A673 (cell line): ENCODE results near the gene NOD2. TPM values are rescaled to one million over a fixed set of nuclear protein-coding genes. Genes with fewer than 3 reads are reported as not detected.

Experiments
- BruUV-seq: library from RNA; stranded (reverse); fragments of 400-500 nt; replicated peaks from 2 replicates; lab custom pipeline; 2021; lab: Mats Ljungman, UMichigan
- CTCF ChIA-PET: fragments of 300-600 bp; sonication (Branson Sonifier 250); formaldehyde crosslinking; loops from one replicate; lab custom pipeline; 2022; ENCODE audit warnings: antibody characterized with exemption; lab: Charles Lee
- POLR2A ChIA-PET: fragments of 300-600 bp; sonication (Branson Sonifier 250); formaldehyde crosslinking; loops from one replicate; lab custom pipeline; 2022; ENCODE audit warnings: antibody characterized with exemption; ENCODE audit not compliant: low non-redundant PET; lab: Charles Lee
- DNase-seq: peaks from one replicate; pipeline ENCODE4 v3.0.0-alpha.2; 2015; ENCODE audit warnings: low spot score
- H3K27ac ChIP-seq: fragments of 200-600 bp; sonication (generic); 2 replicates; pipeline ENCODE4 v1.5.1; 2016; ENCODE audit warnings: mixed run types, low read depth, mild to moderate bottlenecking, mixed read lengths, antibody characterized with exemption, low read length; ENCODE audit not compliant: poor library complexity, severe bottlenecking
- H3K27me3 ChIP-seq: fragments of 200-600 bp; sonication (generic); replicated peaks from 2 replicates; pipeline ENCODE4 v1.6.1; 2017; ENCODE audit warnings: mixed run types, low read depth, mild to moderate bottlenecking, mixed read lengths, antibody characterized with exemption, low read length; ENCODE audit not compliant: insufficient read depth, poor library complexity
- H3K36me3 ChIP-seq: fragments of 200-600 bp; sonication (generic); 2 replicates; pipeline ENCODE4 v1.6.1; 2016; ENCODE audit warnings: mixed run types, mild to moderate bottlenecking, mixed read lengths, antibody characterized with exemption, low read length; ENCODE audit not compliant: insufficient read depth, poor library complexity, severe bottlenecking
- H3K4me1 ChIP-seq: fragments of 200-600 bp; sonication (generic); 2 replicates; pipeline ENCODE4 v1.6.1; 2017; ENCODE audit warnings: mixed run types, mild to moderate bottlenecking, mixed read lengths, antibody characterized with exemption, low read length; ENCODE audit not compliant: insufficient read depth, poor library complexity, severe bottlenecking
- H3K4me3 ChIP-seq: fragments of 200-600 bp; sonication (generic); 2 replicates; pipeline ENCODE4 v1.5.1; 2016; ENCODE audit warnings: low read depth, mixed run types, mild to moderate bottlenecking, mixed read lengths, low read length; ENCODE audit not compliant: poor library complexity, severe bottlenecking
- H3K9me3 ChIP-seq: fragments of 200-600 bp; sonication (generic); 2 replicates; pipeline ENCODE4 v1.6.1; 2016; ENCODE audit warnings: mixed run types, low read depth, mild to moderate bottlenecking, mixed read lengths, antibody characterized with exemption, low read length; ENCODE audit not compliant: poor library complexity, severe bottlenecking
- EZH2 ChIP-seq: fragments of 200-600 bp; sonication (generic); IDR thresholded peaks from 2 replicates; pipeline ENCODE4 v1.6.1; 2017; ENCODE audit warnings: borderline replicate concordance, low read depth, mild to moderate bottlenecking, mixed read lengths, antibody characterized with exemption, low read length; ENCODE audit not compliant: poor library complexity, severe bottlenecking
- intact Hi-C: fragments of 100-400 bp; cut with micrococcal nuclease; formaldehyde crosslinking; loops from one replicate; pipeline ENCODE4 v1.10.0; 2022; ENCODE audit not compliant: unreplicated experiment
- total RNA-seq: library from RNA; stranded (reverse); gene quantifications from 2 replicates; pipeline ENCODE4 v1.2.3, GENCODE V29; 2021
- TF ChIP-seq, protein P1 (sequence below): fragments of 300-800, 200-600 bp; sonication (generic); conservative IDR thresholded peaks from 2 replicates; pipeline ENCODE4 v1.5.1; 2017; ENCODE audit warnings: low read depth, mild to moderate bottlenecking, antibody characterized with exemption, low read length, moderate library complexity, mixed read lengths

NOD2 gene
- total RNA-seq, 1 experiment from 2014 or later: not detected

DNA sequence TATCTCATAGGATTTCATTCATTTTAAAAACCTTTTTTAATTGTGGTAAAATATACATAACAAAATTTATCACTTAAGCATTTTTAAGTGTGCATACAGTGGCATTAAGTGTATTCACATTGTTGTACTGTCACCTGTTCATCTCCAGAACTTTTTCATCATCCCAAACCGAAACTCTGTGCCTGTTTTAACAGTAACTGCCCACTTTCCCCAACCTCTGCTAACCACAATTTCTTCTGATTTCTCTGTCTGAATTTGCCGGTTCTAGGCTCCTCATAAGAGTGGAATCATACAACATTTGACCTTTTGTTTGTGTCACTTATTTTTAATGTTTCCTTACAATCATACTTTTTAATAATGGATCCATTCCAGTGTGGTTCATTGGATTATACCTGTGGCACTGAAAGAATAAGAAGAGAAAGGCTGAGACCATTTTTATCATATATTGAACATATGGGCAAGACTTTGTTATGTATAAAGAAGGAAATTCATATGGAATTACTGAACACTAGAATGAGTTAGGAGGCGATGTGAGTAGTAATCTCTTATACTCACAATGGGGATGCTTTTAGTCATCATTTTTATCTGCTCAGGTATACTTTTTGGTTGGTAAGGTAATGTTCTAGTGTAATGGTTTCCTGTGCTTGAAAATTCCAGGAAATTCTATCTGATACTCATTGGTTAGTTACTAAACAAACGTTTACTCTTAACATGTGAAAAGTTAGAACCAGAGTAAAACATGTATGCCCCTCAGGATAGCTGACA is 59.2 kb downstream of the NOD2 start:
- intact Hi-C loops: no loop called here
- POLR2A ChIA-PET: no interaction called here
- CTCF ChIA-PET: no interaction called here
- H3K27me3 ChIP-seq: no peaks in the 10 kb centered on the region
- H3K9me3 ChIP-seq: no peaks in the 10 kb centered on the region
- no peak for DNase-seq
- H3K27ac ChIP-seq: no peak overlapping the region
- BruUV-seq: no TSS peak
- H3K4me1 ChIP-seq: no peaks in the 10 kb centered on the region
- no peak overlapping the region for H3K4me3 ChIP-seq
- TF ChIP-seq, protein P1, sequence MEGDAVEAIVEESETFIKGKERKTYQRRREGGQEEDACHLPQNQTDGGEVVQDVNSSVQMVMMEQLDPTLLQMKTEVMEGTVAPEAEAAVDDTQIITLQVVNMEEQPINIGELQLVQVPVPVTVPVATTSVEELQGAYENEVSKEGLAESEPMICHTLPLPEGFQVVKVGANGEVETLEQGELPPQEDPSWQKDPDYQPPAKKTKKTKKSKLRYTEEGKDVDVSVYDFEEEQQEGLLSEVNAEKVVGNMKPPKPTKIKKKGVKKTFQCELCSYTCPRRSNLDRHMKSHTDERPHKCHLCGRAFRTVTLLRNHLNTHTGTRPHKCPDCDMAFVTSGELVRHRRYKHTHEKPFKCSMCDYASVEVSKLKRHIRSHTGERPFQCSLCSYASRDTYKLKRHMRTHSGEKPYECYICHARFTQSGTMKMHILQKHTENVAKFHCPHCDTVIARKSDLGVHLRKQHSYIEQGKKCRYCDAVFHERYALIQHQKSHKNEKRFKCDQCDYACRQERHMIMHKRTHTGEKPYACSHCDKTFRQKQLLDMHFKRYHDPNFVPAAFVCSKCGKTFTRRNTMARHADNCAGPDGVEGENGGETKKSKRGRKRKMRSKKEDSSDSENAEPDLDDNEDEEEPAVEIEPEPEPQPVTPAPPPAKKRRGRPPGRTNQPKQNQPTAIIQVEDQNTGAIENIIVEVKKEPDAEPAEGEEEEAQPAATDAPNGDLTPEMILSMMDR: no peak
- TF ChIP-seq EZH2: no peak
- H3K36me3 ChIP-seq: no peaks in the 10 kb centered on the region

DNA sequence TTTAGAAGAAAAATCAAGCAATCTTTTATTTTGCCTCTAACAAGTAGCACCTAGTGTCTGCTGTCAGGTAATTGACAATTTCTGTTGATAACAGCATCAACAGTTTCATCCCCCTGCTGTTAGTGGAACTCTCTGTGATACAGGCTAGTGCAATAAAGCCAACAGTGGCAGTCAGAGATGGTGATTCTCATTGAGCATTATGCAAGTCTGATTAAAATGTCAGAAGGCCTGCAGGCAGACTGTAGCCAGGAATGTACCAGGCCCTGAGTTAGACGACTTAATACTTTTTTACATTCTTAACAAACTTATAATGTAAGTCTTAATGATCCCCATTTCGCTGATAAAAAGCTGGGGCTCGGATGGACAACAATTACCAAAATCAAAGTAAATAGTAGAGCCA is 63.1 kb downstream of the NOD2 start:
- BruUV-seq: no TSS peak
- Histone ChIP-seq H3K4me1 (no peaks in the 10 kb centered on the region), H3K36me3 (no peaks in the 10 kb centered on the region), H3K27me3 (no peaks in the 10 kb centered on the region), H3K9me3 (no peaks in the 10 kb centered on the region), H3K4me3 (no peak overlapping the region), H3K27ac (no peak overlapping the region)
- POLR2A ChIA-PET: no interaction called here
- intact Hi-C loops: no loop called here
- no peak for DNase-seq
- TF ChIP-seq, protein P1: no peak
- no peak for TF ChIP-seq EZH2
- CTCF ChIA-PET: no interaction called here

DNA sequence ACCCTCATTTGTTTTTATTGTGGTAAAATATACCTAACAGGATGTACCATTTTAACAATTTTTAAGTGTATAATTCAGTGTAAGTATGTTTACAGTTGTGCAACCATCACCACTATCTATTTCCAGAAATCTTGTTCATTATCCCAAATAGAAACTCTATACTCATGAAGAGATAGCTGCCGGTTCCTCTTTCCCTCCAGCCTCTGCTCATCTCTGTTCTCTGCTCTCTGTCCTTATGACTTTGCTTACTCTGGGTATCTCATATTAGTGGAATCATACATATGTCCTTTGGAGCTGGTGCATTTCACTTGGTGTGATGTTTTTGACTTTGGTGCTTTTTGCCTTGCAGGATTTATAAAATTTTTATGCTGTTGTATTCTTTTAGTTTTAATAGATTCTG is 67.9 kb downstream of the NOD2 start:
- DNase-seq: no peak
- CTCF ChIA-PET: no interaction called here
- intact Hi-C loops: no loop called here

More for the DNA sequence above, 67.9 kb downstream of the NOD2 start:
- TF ChIP-seq EZH2: no peak
- TF ChIP-seq, protein P1: no peak
- H3K27me3 ChIP-seq: no peaks in the 10 kb centered on the region
- peaks cover 5% of the 10 kb centered on the region for H3K9me3 ChIP-seq
- no peaks in the 10 kb centered on the region for H3K36me3 ChIP-seq
- no peak overlapping the region for H3K4me3 ChIP-seq
- no TSS peak for BruUV-seq
- POLR2A ChIA-PET: no interaction called here
- H3K4me1 ChIP-seq: no peaks in the 10 kb centered on the region
- no peak overlapping the region for H3K27ac ChIP-seq
